GM21367 (cell line): ENCODE data around the gene ZNF554.

Source experiments
- ATAC-seq: cut with Tn5 transposase; IDR thresholded peaks from one replicate; pipeline ENCODE4 v1.9.1; 2021; ENCODE audit not compliant: unreplicated experiment

Gene ZNF554

GRCh38 chr19:2823646-2824045 lies 4.0 kb downstream of the ZNF554 start:
- no peak for ATAC-seq

- ATAC-seq: no peak
Measured at GRCh38 chr19:2824129-2824528, 4.5 kb downstream of the ZNF554 start.

GRCh38 chr19:2827022-2827421 lies 7.4 kb downstream of the ZNF554 start:
- ATAC-seq: no peak

- no peak for ATAC-seq
Measured at GRCh38 chr19:2827840-2828489, 8.3 kb downstream of the ZNF554 start.

- ATAC-seq: no peak
Measured at GRCh38 chr19:2834294-2834871, 14.7 kb downstream of the ZNF554 start.

GRCh38 chr19:2837430-2837829 lies 17.8 kb downstream of the ZNF554 start:
- ATAC-seq: no peak

- peak; percentile 81 for ATAC-seq
Measured at GRCh38 chr19:2840794-2841791, 21.4 kb downstream of the ZNF554 start, which contains the start of gene ZNF555. Gene ZNF555, plus strand, starts transcription at chr19:2841475. Its CDS starts 98 bp downstream, at chr19:2841573.

- peak; percentile 21 for ATAC-seq
Measured at GRCh38 chr19:2841855-2842574, 22.3 kb downstream of the ZNF554 start.

- no peak for ATAC-seq
Measured at GRCh38 chr19:2845107-2845506, 25.4 kb downstream of the ZNF554 start.

- no peak for ATAC-seq
Measured at GRCh38 chr19:2846180-2846894, 26.7 kb downstream of the ZNF554 start.

- ATAC-seq: no peak
Measured at GRCh38 chr19:2847507-2847906, 27.8 kb downstream of the ZNF554 start.

- no peak for ATAC-seq
Measured at GRCh38 chr19:2848616-2849015, 28.9 kb downstream of the ZNF554 start.

GRCh38 chr19:2850256-2850925 lies 30.7 kb downstream of the ZNF554 start:
- ATAC-seq: no peak

- no peak for ATAC-seq
Measured at GRCh38 chr19:2852598-2852997, 32.9 kb downstream of the ZNF554 start.

GRCh38 chr19:2853015-2853606 lies 33.4 kb downstream of the ZNF554 start:
- no peak for ATAC-seq

- ATAC-seq: no peak
Measured at GRCh38 chr19:2854849-2855248, 35.2 kb downstream of the ZNF554 start.

GRCh38 chr19:2856457-2857050 lies 36.9 kb downstream of the ZNF554 start:
- ATAC-seq: no peak

GRCh38 chr19:2858864-2859263 lies 39.2 kb downstream of the ZNF554 start:
- ATAC-seq: no peak

- no peak for ATAC-seq
Measured at GRCh38 chr19:2863816-2864215, 44.1 kb downstream of the ZNF554 start.
